ENCODE results near the gene HSD17B8. TPM values are rescaled to one million over a fixed set of nuclear protein-coding genes. Genes with fewer than 3 reads are reported as not detected.

The HSD17B8 gene
- total RNA-seq, 4 donors from 2014 or later: 15.1 to 42.5 (median 26.3) TPM

DNA sequence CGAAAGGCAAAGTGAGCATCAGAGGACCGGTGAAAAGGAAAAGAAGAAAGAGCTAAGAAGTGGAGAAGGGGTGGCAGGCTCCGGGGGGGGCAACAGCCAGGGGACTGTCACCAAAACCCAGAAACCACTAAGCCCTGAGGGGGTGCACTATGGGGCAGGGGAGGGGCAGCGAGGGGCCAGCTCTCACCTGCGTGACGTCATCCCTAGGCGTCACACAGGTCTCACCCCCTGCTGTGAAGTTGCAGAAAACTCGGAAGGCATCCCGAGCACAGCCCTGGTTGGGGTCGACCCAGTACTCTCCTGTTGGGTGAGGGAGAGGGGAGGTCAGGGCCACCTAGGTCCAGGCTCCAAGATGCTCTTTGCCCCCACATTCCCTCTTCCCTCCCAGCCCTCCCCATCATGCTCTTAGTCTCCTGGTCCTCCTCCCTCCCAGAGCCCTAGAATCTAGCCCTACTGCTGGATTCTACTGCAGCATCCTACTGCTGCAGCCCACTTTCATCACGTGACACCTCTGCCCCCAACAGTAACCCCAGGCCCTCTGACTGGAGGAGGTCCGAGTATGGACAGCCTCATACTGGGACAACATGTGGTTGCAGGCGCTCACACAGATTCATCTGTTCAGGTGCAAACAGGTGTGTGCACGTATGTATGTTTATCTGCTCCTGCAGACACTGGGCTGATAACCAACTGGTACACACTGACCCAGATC lies 39.6 kb upstream of the HSD17B8 start:
- TF ChIP-seq POLR2A (IDR thresholded peaks at IDR 0.05): no peak
- TF ChIP-seq, protein P1, sequence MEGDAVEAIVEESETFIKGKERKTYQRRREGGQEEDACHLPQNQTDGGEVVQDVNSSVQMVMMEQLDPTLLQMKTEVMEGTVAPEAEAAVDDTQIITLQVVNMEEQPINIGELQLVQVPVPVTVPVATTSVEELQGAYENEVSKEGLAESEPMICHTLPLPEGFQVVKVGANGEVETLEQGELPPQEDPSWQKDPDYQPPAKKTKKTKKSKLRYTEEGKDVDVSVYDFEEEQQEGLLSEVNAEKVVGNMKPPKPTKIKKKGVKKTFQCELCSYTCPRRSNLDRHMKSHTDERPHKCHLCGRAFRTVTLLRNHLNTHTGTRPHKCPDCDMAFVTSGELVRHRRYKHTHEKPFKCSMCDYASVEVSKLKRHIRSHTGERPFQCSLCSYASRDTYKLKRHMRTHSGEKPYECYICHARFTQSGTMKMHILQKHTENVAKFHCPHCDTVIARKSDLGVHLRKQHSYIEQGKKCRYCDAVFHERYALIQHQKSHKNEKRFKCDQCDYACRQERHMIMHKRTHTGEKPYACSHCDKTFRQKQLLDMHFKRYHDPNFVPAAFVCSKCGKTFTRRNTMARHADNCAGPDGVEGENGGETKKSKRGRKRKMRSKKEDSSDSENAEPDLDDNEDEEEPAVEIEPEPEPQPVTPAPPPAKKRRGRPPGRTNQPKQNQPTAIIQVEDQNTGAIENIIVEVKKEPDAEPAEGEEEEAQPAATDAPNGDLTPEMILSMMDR (IDR thresholded peaks at IDR 0.05): no peak
- Histone ChIP-seq H3K27me3 (no peaks in the 10 kb centered on the region), H3K27ac (no peak overlapping the region), H3K4me1 (peaks cover 8 to 22% (median 13%) of the 10 kb centered on the region in 3 donors), H3K36me3 (no peaks in the 10 kb centered on the region), H3K4me3 (no peak overlapping the region), H3K9me3 (no peaks in the 10 kb centered on the region)
- 67 to 73% methylated on average over 11 to 12 of the region's 14 CpGs for WGBS, 2 donors
- intact Hi-C loops (cut with DNase I): loop anchor here (5.0 kb wide), 1 partner anchor 82 kb away; no protein-coding TSS in a partner anchor
- DNase-seq: no peak

DNA sequence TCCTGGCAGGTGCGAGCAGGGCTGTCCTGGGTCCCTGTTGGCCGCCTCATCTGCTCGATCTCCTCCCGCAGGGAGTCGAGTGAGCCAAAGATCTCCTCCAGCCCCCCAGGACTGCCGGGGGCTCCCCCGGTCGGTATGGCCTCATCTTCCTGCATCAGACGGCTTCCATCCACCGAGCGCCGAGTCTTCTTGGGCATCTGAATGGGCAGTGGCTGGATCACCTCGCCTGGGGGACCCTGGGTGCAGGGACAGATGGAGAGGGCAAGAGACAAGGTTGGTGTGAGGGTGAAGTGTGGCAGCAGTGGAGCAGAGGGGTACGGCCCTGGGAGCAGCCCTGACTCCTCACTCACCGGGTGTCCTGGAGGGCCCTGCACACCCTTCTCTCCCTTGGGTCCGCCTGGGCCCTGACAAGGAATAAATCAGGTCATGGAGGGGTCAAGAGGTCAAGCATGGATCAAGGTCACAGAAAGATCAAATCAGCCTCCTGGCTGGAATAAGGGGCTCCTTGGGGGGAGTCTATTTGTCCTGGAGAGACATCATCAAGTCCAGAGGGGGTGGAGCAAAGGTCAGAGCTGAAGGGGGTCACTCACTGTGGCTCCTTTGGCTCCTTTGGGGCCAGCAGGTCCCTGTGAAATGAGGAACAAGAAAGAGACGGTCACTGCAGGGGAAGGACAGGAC lies 38.7 kb upstream of the HSD17B8 start:
- H3K4me3 ChIP-seq: no peak overlapping the region
- H3K9me3 ChIP-seq: no peaks in the 10 kb centered on the region
- DNase-seq: no peak
- TF ChIP-seq, protein P1 (IDR thresholded peaks at IDR 0.05): no peak
- TF ChIP-seq POLR2A (IDR thresholded peaks at IDR 0.05): no peak
- H3K27ac ChIP-seq: no peak overlapping the region
- H3K36me3 ChIP-seq: no peaks in the 10 kb centered on the region
- intact Hi-C loops (cut with DNase I): no loop called here
- no peaks in the 10 kb centered on the region for H3K27me3 ChIP-seq
- WGBS, 2 donors: 80 to 95% methylated on average over 1 to 3 of the region's 17 CpGs
- H3K4me1 ChIP-seq: peaks cover 6 to 16% (median 13%) of the 10 kb centered on the region in 3 donors

DNA sequence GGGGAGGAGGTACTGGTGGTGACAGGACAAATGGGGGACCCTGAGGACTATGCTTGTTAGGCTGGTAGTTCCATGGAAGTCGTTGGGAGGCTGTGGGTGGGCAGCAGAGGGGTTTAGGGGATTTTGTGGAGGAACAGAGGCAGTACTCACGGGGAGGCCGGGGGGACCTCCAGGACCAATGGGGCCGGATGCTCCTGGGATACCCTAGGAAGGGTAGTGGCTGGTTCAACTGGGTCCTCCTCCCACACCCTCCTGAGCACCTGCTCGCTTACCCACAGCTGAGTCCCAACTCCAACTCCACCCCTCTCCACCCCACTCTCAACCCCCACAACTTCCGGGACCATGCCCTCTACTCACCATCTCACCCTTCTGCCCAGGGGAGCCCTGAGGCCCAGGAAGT lies 38.1 kb upstream of the HSD17B8 start:
- DNase-seq: no peak
- WGBS, 2 donors: 75 to 84% methylated on average over 3 to 6 of the region's 6 CpGs
- intact Hi-C loops (cut with DNase I): no loop called here
- Histone ChIP-seq H3K4me1 (peaks cover 0 to 9% (median 7%) of the 10 kb centered on the region in 3 donors), H3K36me3 (no peaks in the 10 kb centered on the region), H3K4me3 (no peak overlapping the region), H3K9me3 (no peaks in the 10 kb centered on the region), H3K27ac (no peak overlapping the region), H3K27me3 (no peaks in the 10 kb centered on the region)
- TF ChIP-seq POLR2A (IDR thresholded peaks at IDR 0.05): no peak
- TF ChIP-seq, protein P1 (IDR thresholded peaks at IDR 0.05): no peak

DNA sequence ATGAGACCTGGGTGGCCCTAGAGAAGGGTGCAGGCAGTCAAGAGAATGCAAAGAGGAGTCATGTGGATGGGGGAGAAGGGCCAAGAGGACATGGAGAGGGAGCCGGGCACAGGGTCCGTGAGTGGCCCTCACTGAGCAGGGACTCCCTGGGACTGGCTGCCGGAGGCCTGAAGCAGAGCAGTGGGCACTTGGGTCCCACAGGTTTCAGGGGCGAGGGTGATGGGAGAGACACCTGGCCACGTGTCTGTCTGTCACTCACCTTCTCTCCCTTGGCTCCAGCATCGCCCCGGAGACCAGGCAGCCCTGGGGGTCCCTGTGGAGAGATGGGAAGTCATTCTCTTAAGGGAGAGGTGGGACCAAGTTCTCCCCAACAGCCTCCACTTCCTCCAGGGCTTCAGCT lies 37.6 kb upstream of the HSD17B8 start:
- no peaks in the 10 kb centered on the region for H3K9me3 ChIP-seq
- H3K27me3 ChIP-seq: no peaks in the 10 kb centered on the region
- no peaks in the 10 kb centered on the region for H3K36me3 ChIP-seq
- no peak overlapping the region for H3K27ac ChIP-seq
- TF ChIP-seq, protein P1 (IDR thresholded peaks at IDR 0.05): no peak
- TF ChIP-seq POLR2A (IDR thresholded peaks at IDR 0.05): no peak
- no peak for DNase-seq
- intact Hi-C loops (cut with DNase I): no loop called here
- 70 to 92% methylated on average over 5 to 7 of the region's 7 CpGs for WGBS, 2 donors
- peaks cover 0 to 5% (median 4%) of the 10 kb centered on the region in 3 donors for H3K4me1 ChIP-seq
- no peak overlapping the region for H3K4me3 ChIP-seq
